Measurements from ENCODE around the gene SOCS7. TPM values are rescaled to one million over a fixed set of nuclear protein-coding genes. Genes with fewer than 3 reads are reported as not detected.

SOCS7 gene
- total and polyA plus RNA-seq, 4 donors, result 0.74 to 11.0 (median 2.9) TPM

DNA sequence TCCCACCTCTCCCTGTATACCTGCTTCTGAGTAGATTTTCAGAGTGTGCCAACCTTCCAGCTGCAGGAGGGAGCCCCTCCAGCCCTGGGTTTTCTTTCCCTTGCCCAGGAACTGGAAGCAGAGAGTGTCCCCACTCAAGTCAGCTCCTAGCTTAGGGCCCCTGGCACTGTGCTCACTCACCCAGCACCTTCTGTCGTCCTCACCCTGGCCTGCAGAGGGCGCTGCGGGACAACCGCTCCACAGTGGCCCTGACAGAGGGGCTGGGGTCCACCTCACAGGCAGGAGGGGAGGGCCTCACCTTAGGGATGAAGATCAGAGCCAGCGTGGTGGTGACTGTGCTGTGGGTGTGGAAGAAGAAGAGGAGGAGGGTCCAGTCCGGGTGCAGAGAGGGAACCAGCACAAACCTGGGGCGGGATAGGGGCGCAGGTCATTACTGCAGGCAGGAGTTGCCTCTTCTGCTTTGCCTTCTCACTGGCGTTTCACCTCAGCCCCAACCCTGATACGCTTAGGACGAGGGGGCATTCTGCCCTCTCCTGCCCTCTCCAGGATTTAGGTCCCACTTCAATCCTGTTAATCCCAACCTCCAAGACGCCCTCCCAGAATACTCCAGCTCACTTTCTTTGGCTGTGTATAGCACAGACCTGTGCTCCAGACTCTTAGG, 17.9 kb upstream of the SOCS7 start:
- Histone ChIP-seq H3K9ac (ENCODE audit: low read depth in 1 of 2, low read length in 2 of 2) (no peak overlapping the region), H3K27ac (ENCODE audit: low read depth in 1 of 2, low read length in 2 of 2) (no peak overlapping the region), H3K4me1 (ENCODE audit: control insufficient read depth in 4 of 4, insufficient read depth in 4 of 4, low read length in 3 of 4) (no peaks in the 10 kb centered on the region), H3K36me3 (ENCODE audit: control insufficient read depth in 4 of 4, insufficient read depth in 3 of 4, low read depth in 1 of 4, low read length in 3 of 4) (no peaks in the 10 kb centered on the region), H3K4me3 (ENCODE audit: low read depth in 1 of 3, low read length in 3 of 3) (no peak overlapping the region), H3K27me3 (ENCODE audit: control insufficient read depth in 4 of 4, insufficient read depth in 4 of 4, low read length in 3 of 4) (peaks cover 0 to 2% (median 0%) of the 10 kb centered on the region in 4 donors), H3K9me3 (ENCODE audit: control insufficient read depth in 4 of 4, low read length in 3 of 4) (no peaks in the 10 kb centered on the region)
- 46% methylated on average over 12 of the region's 12 CpGs for WGBS
- DNase-seq (ENCODE audit: low spot score), result peak; percentile 70
- TF ChIP-seq RAD21 (IDR thresholded peaks at IDR 0.05), result peak in 1 of 2 donors; percentile 43
- TF ChIP-seq, protein P1, sequence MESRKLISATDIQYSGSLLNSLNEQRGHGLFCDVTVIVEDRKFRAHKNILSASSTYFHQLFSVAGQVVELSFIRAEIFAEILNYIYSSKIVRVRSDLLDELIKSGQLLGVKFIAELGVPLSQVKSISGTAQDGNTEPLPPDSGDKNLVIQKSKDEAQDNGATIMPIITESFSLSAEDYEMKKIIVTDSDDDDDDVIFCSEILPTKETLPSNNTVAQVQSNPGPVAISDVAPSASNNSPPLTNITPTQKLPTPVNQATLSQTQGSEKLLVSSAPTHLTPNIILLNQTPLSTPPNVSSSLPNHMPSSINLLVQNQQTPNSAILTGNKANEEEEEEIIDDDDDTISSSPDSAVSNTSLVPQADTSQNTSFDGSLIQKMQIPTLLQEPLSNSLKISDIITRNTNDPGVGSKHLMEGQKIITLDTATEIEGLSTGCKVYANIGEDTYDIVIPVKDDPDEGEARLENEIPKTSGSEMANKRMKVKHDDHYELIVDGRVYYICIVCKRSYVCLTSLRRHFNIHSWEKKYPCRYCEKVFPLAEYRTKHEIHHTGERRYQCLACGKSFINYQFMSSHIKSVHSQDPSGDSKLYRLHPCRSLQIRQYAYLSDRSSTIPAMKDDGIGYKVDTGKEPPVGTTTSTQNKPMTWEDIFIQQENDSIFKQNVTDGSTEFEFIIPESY (IDR thresholded peaks at IDR 0.05), result no peak
- TF ChIP-seq, protein P2, sequence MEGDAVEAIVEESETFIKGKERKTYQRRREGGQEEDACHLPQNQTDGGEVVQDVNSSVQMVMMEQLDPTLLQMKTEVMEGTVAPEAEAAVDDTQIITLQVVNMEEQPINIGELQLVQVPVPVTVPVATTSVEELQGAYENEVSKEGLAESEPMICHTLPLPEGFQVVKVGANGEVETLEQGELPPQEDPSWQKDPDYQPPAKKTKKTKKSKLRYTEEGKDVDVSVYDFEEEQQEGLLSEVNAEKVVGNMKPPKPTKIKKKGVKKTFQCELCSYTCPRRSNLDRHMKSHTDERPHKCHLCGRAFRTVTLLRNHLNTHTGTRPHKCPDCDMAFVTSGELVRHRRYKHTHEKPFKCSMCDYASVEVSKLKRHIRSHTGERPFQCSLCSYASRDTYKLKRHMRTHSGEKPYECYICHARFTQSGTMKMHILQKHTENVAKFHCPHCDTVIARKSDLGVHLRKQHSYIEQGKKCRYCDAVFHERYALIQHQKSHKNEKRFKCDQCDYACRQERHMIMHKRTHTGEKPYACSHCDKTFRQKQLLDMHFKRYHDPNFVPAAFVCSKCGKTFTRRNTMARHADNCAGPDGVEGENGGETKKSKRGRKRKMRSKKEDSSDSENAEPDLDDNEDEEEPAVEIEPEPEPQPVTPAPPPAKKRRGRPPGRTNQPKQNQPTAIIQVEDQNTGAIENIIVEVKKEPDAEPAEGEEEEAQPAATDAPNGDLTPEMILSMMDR (IDR thresholded peaks at IDR 0.05; ENCODE audit: low read depth, low read length, missing input control), result peak; percentile 34

DNA sequence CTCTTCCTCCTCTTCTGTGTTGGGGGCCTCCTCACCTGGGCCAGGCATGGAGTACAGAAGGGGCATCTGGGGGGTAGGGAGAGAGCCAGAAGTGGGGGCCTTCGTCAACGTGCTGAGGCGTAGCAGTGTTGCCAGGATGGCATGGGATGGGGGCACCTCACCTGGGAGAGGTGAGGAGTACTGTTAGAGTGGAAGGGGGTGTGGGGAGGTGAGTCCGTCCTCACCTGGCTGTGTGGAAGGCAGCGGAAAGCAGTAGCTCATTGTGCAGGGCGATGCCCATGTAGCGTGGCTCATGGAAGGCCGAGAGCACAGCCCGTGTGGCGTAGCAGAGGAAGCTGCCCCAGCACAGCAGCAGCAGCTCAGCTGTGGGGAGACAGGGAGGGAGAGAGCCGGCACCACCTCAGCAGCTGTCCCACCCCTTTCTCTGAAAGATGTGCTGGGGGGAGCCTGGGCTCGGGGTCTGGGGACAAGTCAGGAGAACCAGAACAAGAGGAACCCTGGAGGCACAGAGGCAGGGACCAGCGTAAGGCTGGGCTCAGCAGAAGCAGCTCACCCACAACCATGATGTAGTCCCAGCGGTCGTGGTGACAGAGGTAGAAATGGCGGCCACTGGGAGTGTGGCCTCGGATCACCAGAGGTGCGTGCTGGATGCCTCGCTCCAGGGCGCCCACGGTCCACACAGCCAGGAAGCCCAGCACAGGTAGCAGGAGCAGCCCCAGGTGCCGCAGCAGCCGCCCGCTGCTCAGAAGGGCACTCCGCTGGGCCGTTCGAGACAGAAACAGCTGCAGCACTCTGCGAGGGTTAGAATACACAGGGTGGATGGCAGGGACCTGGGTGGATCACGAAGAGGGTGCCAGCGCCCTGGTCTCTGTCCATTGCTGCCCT, 16.9 kb upstream of the SOCS7 start:
- Histone ChIP-seq H3K36me3 (ENCODE audit: control insufficient read depth in 4 of 4, insufficient read depth in 3 of 4, low read depth in 1 of 4, low read length in 3 of 4) (no peaks in the 10 kb centered on the region), H3K4me3 (ENCODE audit: low read depth in 1 of 3, low read length in 3 of 3) (no peak overlapping the region), H3K27ac (ENCODE audit: low read depth in 1 of 2, low read length in 2 of 2) (no peak overlapping the region), H3K9me3 (ENCODE audit: control insufficient read depth in 4 of 4, low read length in 3 of 4) (no peaks in the 10 kb centered on the region), H3K4me1 (ENCODE audit: control insufficient read depth in 4 of 4, insufficient read depth in 4 of 4, low read length in 3 of 4) (no peaks in the 10 kb centered on the region), H3K27me3 (ENCODE audit: control insufficient read depth in 4 of 4, insufficient read depth in 4 of 4, low read length in 3 of 4) (peaks cover 0 to 2% (median 0%) of the 10 kb centered on the region in 4 donors), H3K9ac (ENCODE audit: low read depth in 1 of 2, low read length in 2 of 2) (no peak overlapping the region)
- WGBS, result 88% methylated on average over 30 of the region's 30 CpGs
- no peak for DNase-seq (ENCODE audit: low spot score)
- TF ChIP-seq NR2F2 (IDR thresholded peaks at IDR 0.05), result no peak
- TF ChIP-seq, protein P3, sequence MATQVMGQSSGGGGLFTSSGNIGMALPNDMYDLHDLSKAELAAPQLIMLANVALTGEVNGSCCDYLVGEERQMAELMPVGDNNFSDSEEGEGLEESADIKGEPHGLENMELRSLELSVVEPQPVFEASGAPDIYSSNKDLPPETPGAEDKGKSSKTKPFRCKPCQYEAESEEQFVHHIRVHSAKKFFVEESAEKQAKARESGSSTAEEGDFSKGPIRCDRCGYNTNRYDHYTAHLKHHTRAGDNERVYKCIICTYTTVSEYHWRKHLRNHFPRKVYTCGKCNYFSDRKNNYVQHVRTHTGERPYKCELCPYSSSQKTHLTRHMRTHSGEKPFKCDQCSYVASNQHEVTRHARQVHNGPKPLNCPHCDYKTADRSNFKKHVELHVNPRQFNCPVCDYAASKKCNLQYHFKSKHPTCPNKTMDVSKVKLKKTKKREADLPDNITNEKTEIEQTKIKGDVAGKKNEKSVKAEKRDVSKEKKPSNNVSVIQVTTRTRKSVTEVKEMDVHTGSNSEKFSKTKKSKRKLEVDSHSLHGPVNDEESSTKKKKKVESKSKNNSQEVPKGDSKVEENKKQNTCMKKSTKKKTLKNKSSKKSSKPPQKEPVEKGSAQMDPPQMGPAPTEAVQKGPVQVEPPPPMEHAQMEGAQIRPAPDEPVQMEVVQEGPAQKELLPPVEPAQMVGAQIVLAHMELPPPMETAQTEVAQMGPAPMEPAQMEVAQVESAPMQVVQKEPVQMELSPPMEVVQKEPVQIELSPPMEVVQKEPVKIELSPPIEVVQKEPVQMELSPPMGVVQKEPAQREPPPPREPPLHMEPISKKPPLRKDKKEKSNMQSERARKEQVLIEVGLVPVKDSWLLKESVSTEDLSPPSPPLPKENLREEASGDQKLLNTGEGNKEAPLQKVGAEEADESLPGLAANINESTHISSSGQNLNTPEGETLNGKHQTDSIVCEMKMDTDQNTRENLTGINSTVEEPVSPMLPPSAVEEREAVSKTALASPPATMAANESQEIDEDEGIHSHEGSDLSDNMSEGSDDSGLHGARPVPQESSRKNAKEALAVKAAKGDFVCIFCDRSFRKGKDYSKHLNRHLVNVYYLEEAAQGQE (IDR thresholded peaks at IDR 0.05), result no peak

DNA sequence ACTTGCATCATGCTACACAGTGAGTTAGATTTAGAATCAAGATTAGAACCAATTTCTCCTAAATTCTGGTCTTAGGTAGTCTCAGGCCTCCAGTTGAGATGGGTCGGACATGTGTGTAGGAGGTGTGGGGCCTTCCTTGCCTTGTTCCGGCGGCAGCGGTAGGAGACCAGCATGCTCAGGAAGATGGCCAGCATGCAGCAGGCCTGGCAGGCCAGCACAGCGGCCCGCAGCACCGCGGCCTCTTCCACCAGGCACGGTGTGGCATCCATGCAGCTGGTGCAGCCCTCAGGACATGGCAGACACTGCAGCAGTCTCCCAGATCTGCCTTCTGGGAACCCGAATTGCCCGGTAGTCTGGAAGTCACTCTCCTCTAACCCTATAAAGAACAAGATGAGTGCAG, 14.8 kb upstream of the SOCS7 start:
- H3K4me3 ChIP-seq (ENCODE audit: low read depth in 1 of 3, low read length in 3 of 3), result no peak overlapping the region
- peaks cover 0 to 2% (median 0%) of the 10 kb centered on the region in 4 donors for H3K27me3 ChIP-seq (ENCODE audit: control insufficient read depth in 4 of 4, insufficient read depth in 4 of 4, low read length in 3 of 4)

More for the DNA sequence above, 14.8 kb upstream of the SOCS7 start:
- H3K9me3 ChIP-seq (ENCODE audit: control insufficient read depth in 4 of 4, low read length in 3 of 4), result no peaks in the 10 kb centered on the region
- no peak for TF ChIP-seq RXRA (IDR thresholded peaks at IDR 0.05)
- no peak for TF ChIP-seq HNF4G (IDR thresholded peaks at IDR 0.05)
- TF ChIP-seq FOXA2 (IDR thresholded peaks at IDR 0.05), result no peak
- no peak for TF ChIP-seq SP1 (IDR thresholded peaks at IDR 0.05)
- TF ChIP-seq, protein P4, sequence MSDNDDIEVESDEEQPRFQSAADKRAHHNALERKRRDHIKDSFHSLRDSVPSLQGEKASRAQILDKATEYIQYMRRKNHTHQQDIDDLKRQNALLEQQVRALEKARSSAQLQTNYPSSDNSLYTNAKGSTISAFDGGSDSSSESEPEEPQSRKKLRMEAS (IDR thresholded peaks at IDR 0.05), result no peak
- TF ChIP-seq NR2F2 (IDR thresholded peaks at IDR 0.05), result no peak
- TF ChIP-seq TAF1 (conservative IDR thresholded peaks at IDR 0.05), result no peak
- TF ChIP-seq, protein P3 (IDR thresholded peaks at IDR 0.05), result no peak
- TF ChIP-seq EGR1 (IDR thresholded peaks at IDR 0.05; ENCODE audit: low read depth in 2 of 2), result no peak
- TF ChIP-seq JUND (IDR thresholded peaks at IDR 0.05), result no peak
- no peak for TF ChIP-seq GABPA (IDR thresholded peaks at IDR 0.05 in 1 of 2, conservative IDR thresholded peaks at IDR 0.05 in 1 of 2)
- 94% methylated on average over 11 of the region's 11 CpGs for WGBS
- no peak overlapping the region for H3K27ac ChIP-seq (ENCODE audit: low read depth in 1 of 2, low read length in 2 of 2)
- no peak for DNase-seq (ENCODE audit: low spot score)
- H3K36me3 ChIP-seq (ENCODE audit: control insufficient read depth in 4 of 4, insufficient read depth in 3 of 4, low read depth in 1 of 4, low read length in 3 of 4), result no peaks in the 10 kb centered on the region
- peaks cover 0 to 6% (median 3%) of the 10 kb centered on the region in 4 donors for H3K4me1 ChIP-seq (ENCODE audit: control insufficient read depth in 4 of 4, insufficient read depth in 4 of 4, low read length in 3 of 4)
- no peak overlapping the region for H3K9ac ChIP-seq (ENCODE audit: low read depth in 1 of 2, low read length in 2 of 2)
